Keratinocyte (primary cell): Measurements from ENCODE around the gene RNF26. TPM values are rescaled to one million over a fixed set of nuclear protein-coding genes. Genes with fewer than 3 reads are reported as not detected.

Experiments used
- DNase-seq: peaks from one replicate; pipeline ENCODE4 v3.0.0-alpha.2; 2011; ENCODE audit warnings: low read depth, missing footprints, low spot score
- FAIRE-seq: peaks from 2 replicates; lab custom pipeline; 2011; peaks lifted over from hg19 to GRCh38; lab: Jason Lieb, UNC
- H2AFZ ChIP-seq: 2 replicates; pipeline ENCODE4 v1.6.0; 2012; ENCODE audit warnings: low read length, control low read depth, inconsistent platforms; ENCODE audit not compliant: control insufficient read depth
- H3K27ac ChIP-seq: 2 replicates; pipeline ENCODE4 v1.5.1; 2011; ENCODE audit warnings: low read length; ENCODE audit not compliant: control insufficient read depth, insufficient read depth
- H3K27me3 ChIP-seq: 3 replicates; pipeline ENCODE4 v1.6.0; 2011; ENCODE audit warnings: low read length; ENCODE audit not compliant: control insufficient read depth, insufficient read depth; ENCODE audit errors: extremely low read depth
- H3K36me3 ChIP-seq, 2 experiments: 2 replicates in 1 of 2; 3 replicates in 1 of 2; pipeline ENCODE4 v1.5.1; 2011; ENCODE audit warnings: low read length in 2 of 2, mild to moderate bottlenecking in 1 of 2; ENCODE audit not compliant: control insufficient read depth in 2 of 2, insufficient read depth in 2 of 2; ENCODE audit errors: extremely low read depth in 1 of 2
- H3K4me1 ChIP-seq: 3 replicates; pipeline ENCODE4 v1.5.1; 2011; ENCODE audit warnings: low read length; ENCODE audit not compliant: control insufficient read depth, insufficient read depth; ENCODE audit errors: extremely low read depth
- H3K4me2 ChIP-seq: 3 replicates; pipeline ENCODE4 v1.6.0; 2011; ENCODE audit warnings: low read depth, low read length; ENCODE audit not compliant: control insufficient read depth, insufficient read depth; ENCODE audit errors: extremely low read depth
- H3K4me3 ChIP-seq, 3 experiments: fragments of 200-600 bp in 1 of 3; sonication (generic) in 1 of 3; 2 replicates in 2 of 3; 3 replicates in 1 of 3; pipeline ENCODE4 v1.5.1; 2011 to 2016; ENCODE audit warnings: low read length in 3 of 3, mild to moderate bottlenecking in 3 of 3, control low read depth in 2 of 3, inconsistent platforms in 1 of 3, low read depth in 1 of 3, mixed read lengths in 1 of 3, mixed run types in 1 of 3, moderate library complexity in 1 of 3; ENCODE audit not compliant: control insufficient read depth in 2 of 3, insufficient read depth in 2 of 3; ENCODE audit errors: extremely low read depth in 1 of 3
- H3K79me2 ChIP-seq: 2 replicates; pipeline ENCODE4 v1.6.0; 2012; ENCODE audit warnings: low read length; ENCODE audit not compliant: control insufficient read depth, insufficient read depth
- H3K9ac ChIP-seq: 3 replicates; pipeline ENCODE4 v1.6.0; 2011; ENCODE audit warnings: low read length; ENCODE audit not compliant: control insufficient read depth, insufficient read depth; ENCODE audit errors: extremely low read depth
- H3K9me1 ChIP-seq: 3 replicates; pipeline ENCODE4 v1.6.0; 2011; ENCODE audit warnings: low read length; ENCODE audit not compliant: control insufficient read depth, insufficient read depth; ENCODE audit errors: extremely low read depth
- H3K9me3 ChIP-seq: 2 replicates; pipeline ENCODE4 v1.5.1; 2012; ENCODE audit warnings: low read depth, low read length; ENCODE audit not compliant: control insufficient read depth
- H4K20me1 ChIP-seq: 3 replicates; pipeline ENCODE4 v1.6.0; 2011; ENCODE audit warnings: low read length; ENCODE audit not compliant: control insufficient read depth, insufficient read depth; ENCODE audit errors: extremely low read depth
- EZH2 ChIP-seq: IDR thresholded peaks from one replicate; pipeline ENCODE4 v1.6.1; 2012; ENCODE audit warnings: inconsistent platforms, mild to moderate bottlenecking, low read length, moderate library complexity
- dilution Hi-C: fragments of 300-500 bp; cut with MboI; formaldehyde crosslinking; loops from one replicate; pipeline ENCODE4 v1.7.0; 2020; ENCODE audit warnings: low sequenced_read_pairs; ENCODE audit not compliant: extremely low pct_ligation_motif_present
- polyA plus RNA-seq, 5 experiments: library from polyadenylated mRNA; depleted of rRNA in 3 of 5; stranded (reverse) in 3 of 5; stranded (forward) in 1 of 5; unstranded in 1 of 5; fragments of >200 nt; gene quantifications; 1 replicate in 1 of 5; 2 replicates in 3 of 5; 3 replicates in 1 of 5; pipeline versions ENCODE4 v1.2.1 to v1.2.3, GENCODE V29; 2011 to 2012; ENCODE audit warnings: missing spikeins in 2 of 5, low read depth in 1 of 5, low replicate concordance in 1 of 5
- TF ChIP-seq, protein P1 (sequence below), 3 experiments: IDR thresholded peaks in 1 of 3; conservative IDR thresholded peaks in 1 of 3; optimal IDR thresholded peaks in 1 of 3; 2 replicates in 2 of 3; 3 replicates in 1 of 3; pipeline versions ENCODE3 to v1.5.1; 2011; ENCODE audit warnings: low read length in 3 of 3, mild to moderate bottlenecking in 3 of 3, moderate library complexity in 2 of 3, control low read depth in 1 of 3, inconsistent platforms in 1 of 3; ENCODE audit not compliant: insufficient read depth in 2 of 3; ENCODE audit errors: extremely low read depth in 1 of 3

Gene RNF26
- polyA plus RNA-seq, 1 donor (not counting 4 experiments of a cell fraction or from before 2014, with no cell fraction given) = 13.2 TPM

DNA sequence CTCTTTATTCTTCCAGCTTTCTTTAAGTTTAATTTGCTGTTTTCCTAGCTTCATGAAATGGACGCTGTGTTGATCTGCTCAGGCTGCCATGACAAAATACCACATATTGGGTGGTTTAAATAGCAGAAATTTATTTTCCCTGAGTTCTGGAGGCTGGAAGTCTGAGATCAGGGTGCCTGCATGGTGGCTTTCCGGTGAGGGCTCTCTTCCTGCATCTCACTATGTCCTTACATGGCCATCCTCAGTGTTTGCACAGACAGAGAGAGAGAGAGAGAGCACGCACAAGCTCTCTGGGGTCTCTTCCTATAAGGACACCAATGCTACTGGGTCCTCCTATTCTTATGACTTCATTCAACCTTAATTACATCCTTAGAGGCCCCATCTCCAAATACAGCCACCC is 46.1 kb upstream of the RNF26 start:
- no peak overlapping the region for H2AFZ ChIP-seq
- H3K9me3 ChIP-seq = no peaks in the 10 kb centered on the region
- peaks cover 19 to 25% of the 10 kb centered on the region in 2 experiments for H3K36me3 ChIP-seq
- no peaks in the 10 kb centered on the region for H3K79me2 ChIP-seq
- TF ChIP-seq, protein P1, sequence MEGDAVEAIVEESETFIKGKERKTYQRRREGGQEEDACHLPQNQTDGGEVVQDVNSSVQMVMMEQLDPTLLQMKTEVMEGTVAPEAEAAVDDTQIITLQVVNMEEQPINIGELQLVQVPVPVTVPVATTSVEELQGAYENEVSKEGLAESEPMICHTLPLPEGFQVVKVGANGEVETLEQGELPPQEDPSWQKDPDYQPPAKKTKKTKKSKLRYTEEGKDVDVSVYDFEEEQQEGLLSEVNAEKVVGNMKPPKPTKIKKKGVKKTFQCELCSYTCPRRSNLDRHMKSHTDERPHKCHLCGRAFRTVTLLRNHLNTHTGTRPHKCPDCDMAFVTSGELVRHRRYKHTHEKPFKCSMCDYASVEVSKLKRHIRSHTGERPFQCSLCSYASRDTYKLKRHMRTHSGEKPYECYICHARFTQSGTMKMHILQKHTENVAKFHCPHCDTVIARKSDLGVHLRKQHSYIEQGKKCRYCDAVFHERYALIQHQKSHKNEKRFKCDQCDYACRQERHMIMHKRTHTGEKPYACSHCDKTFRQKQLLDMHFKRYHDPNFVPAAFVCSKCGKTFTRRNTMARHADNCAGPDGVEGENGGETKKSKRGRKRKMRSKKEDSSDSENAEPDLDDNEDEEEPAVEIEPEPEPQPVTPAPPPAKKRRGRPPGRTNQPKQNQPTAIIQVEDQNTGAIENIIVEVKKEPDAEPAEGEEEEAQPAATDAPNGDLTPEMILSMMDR (optimal IDR thresholded peaks at IDR 0.05 in 1 of 3, IDR thresholded peaks at IDR 0.05 in 1 of 3, conservative IDR thresholded peaks at IDR 0.05 in 1 of 3; ENCODE audit: extremely low read depth in 1 of 3, insufficient read depth in 2 of 3, low read length in 3 of 3) = no peak
- TF ChIP-seq EZH2 = no peak
- H3K27me3 ChIP-seq = no peaks in the 10 kb centered on the region
- DNase-seq (no peak), FAIRE-seq (no peak)
- H3K9me1 ChIP-seq = no peaks in the 10 kb centered on the region
- no peaks in the 10 kb centered on the region for H3K4me1 ChIP-seq
- no peak overlapping the region for H3K9ac ChIP-seq
- dilution Hi-C loops = no loop called here
- H4K20me1 ChIP-seq = no peaks in the 10 kb centered on the region
- no peak overlapping the region for H3K4me2 ChIP-seq
- H3K4me3 ChIP-seq = no peak overlapping the region
- no peak overlapping the region for H3K27ac ChIP-seq

DNA sequence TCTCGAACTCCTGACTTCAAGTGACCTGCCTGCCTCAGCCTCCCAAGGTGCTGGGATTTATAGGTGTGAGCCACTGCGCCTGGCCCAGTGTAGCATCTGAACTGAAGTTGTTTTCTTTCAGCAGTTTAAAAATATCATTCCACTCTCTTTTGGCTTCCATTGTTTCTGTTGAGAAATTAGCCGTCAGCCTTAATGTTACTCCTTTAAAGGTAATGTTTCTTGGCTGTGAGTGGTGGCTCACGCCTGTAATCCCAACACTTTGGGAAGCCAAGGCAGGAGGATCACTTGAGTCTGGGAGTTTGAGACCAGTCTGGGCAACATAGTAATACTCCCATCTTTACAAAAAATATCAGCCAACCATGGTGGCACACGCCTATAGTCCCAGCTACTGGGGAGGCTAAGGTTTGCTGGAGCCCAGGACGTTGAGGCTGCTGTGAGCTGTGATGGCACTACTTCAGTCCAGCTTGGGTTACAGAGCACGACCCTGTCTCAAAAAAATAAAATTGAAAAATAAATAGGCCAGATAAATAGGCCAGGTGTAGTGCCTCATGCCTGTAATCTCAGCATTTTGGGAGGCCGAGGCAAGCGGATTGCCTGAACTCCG is 43.3 kb upstream of the RNF26 start:
- H3K36me3 ChIP-seq = peaks cover 15 to 17% of the 10 kb centered on the region in 2 experiments
- TF ChIP-seq, protein P1 (optimal IDR thresholded peaks at IDR 0.05 in 1 of 3, IDR thresholded peaks at IDR 0.05 in 1 of 3, conservative IDR thresholded peaks at IDR 0.05 in 1 of 3; ENCODE audit: extremely low read depth in 1 of 3, insufficient read depth in 2 of 3, low read length in 3 of 3) = no peak
- TF ChIP-seq EZH2 = no peak

More for the DNA sequence above, 43.3 kb upstream of the RNF26 start:
- Histone ChIP-seq H2AFZ (no peak overlapping the region), H3K9me3 (no peaks in the 10 kb centered on the region), H3K27ac (no peak overlapping the region), H3K4me3 (no peak overlapping the region), H3K4me2 (no peak overlapping the region), H3K27me3 (no peaks in the 10 kb centered on the region), H4K20me1 (no peaks in the 10 kb centered on the region), H3K79me2 (no peaks in the 10 kb centered on the region), H3K9me1 (no peaks in the 10 kb centered on the region), H3K9ac (no peak overlapping the region), H3K4me1 (no peaks in the 10 kb centered on the region)
- dilution Hi-C loops = no loop called here
- FAIRE-seq (no peak), DNase-seq (no peak)
